Cardiac fibroblast (primary cell): ENCODE data around the gene COBLL1.
A peak's percentile ranks its signal among the peaks of the same experiment; 100 is the strongest.

Experiments used
- DNase-seq, 2 donors: peaks; one replicate each; pipeline versions ENCODE4 v3.0.0 to v3.0.0-alpha.2; 2010; ENCODE audit warnings: low read depth in 2 of 2
- H3K4me3 ChIP-seq, 2 donors: replicated peaks in 1 of 2; 1 replicate in 1 of 2; 2 replicates in 1 of 2; pipeline ENCODE4 v1.5.1; 2011; ENCODE audit warnings: low read depth in 2 of 2, low read length in 2 of 2, mild to moderate bottlenecking in 2 of 2, moderate library complexity in 1 of 2
- TF ChIP-seq, protein P1 (sequence below): IDR thresholded peaks from one replicate; pipeline ENCODE4 v1.5.1; 2011; ENCODE audit warnings: low read depth, mild to moderate bottlenecking, low read length, inconsistent platforms

The COBLL1 gene

DNA sequence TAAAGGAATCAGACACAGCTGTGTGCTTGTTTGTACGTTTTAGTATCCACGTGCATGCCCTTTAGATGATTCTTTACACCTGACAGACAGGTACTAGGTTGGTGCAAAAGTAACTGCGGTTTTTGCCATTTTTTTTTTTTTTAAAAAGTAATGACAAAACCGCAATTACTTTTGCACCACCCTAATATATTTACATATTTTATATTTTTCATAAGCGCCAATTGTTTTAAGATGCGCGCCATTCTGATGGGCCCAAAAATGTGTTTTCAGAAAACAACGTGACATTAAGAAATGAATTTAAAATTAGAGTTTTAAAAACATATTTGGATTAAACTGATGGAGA lies 972 bp upstream of the COBLL1 start:
- TF ChIP-seq, protein P1, sequence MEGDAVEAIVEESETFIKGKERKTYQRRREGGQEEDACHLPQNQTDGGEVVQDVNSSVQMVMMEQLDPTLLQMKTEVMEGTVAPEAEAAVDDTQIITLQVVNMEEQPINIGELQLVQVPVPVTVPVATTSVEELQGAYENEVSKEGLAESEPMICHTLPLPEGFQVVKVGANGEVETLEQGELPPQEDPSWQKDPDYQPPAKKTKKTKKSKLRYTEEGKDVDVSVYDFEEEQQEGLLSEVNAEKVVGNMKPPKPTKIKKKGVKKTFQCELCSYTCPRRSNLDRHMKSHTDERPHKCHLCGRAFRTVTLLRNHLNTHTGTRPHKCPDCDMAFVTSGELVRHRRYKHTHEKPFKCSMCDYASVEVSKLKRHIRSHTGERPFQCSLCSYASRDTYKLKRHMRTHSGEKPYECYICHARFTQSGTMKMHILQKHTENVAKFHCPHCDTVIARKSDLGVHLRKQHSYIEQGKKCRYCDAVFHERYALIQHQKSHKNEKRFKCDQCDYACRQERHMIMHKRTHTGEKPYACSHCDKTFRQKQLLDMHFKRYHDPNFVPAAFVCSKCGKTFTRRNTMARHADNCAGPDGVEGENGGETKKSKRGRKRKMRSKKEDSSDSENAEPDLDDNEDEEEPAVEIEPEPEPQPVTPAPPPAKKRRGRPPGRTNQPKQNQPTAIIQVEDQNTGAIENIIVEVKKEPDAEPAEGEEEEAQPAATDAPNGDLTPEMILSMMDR, result no peak
- no peak overlapping the region for H3K4me3 ChIP-seq
- no peak for DNase-seq

- peak; percentile 64 to 75 for DNase-seq
- TF ChIP-seq, protein P1, result peak; percentile 13
- H3K4me3 ChIP-seq, result peak overlapping the region; percentile 78 to 86
These were observed 499 bp downstream of the COBLL1 start for GRCh38 chr2:164840930-164841718.

GRCh38 chr2:164840458-164840929 lies 1.1 kb downstream of the COBLL1 start:
- peak overlapping the region; percentile 50 to 86 for H3K4me3 ChIP-seq
- DNase-seq, result peak in 1 of 2 donors; percentile 43
- TF ChIP-seq, protein P1, result no peak

DNA sequence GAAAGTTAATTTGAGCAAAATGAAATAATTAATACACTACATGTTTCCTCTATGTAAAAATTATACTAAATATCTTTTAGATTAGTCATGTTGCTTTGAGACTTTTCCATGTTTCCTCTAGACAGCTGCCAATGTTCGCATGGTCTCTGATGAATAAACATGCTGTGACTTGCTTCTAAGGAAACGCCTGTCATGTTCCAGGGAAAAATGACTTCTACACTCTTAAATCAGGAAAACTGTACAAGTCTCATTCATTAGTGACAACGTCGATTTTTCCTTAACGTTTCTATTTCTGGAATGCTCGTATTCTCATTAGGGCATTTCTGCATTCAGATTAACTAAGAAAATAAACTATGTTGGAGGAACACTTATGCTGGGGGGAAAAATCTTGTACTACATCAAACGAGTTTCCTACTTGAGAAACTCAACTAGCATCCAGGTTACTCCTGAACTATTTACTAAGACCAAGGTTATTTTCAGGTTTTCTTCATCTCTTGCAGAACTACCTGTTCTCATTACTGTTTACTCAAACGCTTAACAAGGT lies 1.6 kb downstream of the COBLL1 start:
- TF ChIP-seq, protein P1, result no peak
- peak; percentile 23 to 81 for DNase-seq
- peak overlapping the region; percentile 50 to 86 for H3K4me3 ChIP-seq

DNA sequence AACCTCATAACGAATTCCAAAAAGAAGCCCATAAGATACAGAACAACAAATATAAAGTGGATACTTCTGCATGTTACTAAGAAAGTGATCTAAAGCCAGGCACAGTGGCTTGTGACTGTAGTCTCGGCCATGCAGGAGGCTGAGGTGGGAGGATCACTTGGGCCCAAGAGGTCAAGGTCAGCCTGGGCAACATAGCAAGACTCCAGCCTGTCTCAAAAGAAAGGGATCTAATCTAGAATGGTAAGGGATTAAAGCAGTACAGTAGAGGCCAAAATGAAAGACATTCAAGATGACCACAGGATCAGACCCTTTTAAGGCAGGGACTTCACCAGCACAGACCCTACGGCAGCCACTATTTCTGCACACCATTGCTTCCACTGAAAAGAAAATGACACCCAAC lies 3.8 kb downstream of the COBLL1 start:
- peak in 1 of 2 donors; percentile 25 for DNase-seq

DNA sequence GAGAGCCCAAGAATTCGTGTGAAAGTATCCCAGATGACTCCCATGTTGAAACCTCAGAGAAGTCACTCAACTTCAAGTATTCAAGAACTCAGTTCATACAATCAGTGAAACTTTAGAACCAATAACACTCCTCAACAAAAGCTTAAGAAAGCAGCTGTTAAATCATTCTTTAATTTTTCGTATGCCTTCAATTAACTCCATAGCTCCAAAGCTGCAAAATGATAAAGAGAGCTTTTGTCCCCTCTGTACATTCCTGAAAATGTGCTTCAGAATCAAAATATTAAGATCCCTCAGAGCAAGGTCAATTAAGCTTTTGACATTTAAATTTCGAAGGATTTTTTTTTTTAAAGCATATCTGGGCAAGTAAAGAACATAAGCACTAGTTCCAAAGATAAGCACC lies 4.7 kb downstream of the COBLL1 start:
- no peak overlapping the region for H3K4me3 ChIP-seq
- TF ChIP-seq, protein P1, result no peak
- peak in 1 of 2 donors; percentile 25 for DNase-seq

More for the DNA sequence above, 3.8 kb downstream of the COBLL1 start:
- H3K4me3 ChIP-seq, result no peak overlapping the region
- TF ChIP-seq, protein P1, result no peak

GRCh38 chr2:164835302-164835701 lies 6.3 kb downstream of the COBLL1 start:
- TF ChIP-seq, protein P1, result no peak
- H3K4me3 ChIP-seq, result no peak overlapping the region
- no peak for DNase-seq
